Hepatic stellate cell (primary cell): ENCODE data around the gene PRTFDC1.
"Not testable (repeated sequence)": the region's sequence is repeated elsewhere in the genome, so short reads cannot be mapped to it uniquely, and the experiment has no call there.

Experiments used
- DNase-seq: peaks from one replicate; pipeline ENCODE4 v3.0.0; 2011; ENCODE audit warnings: low spot score

Gene PRTFDC1

DNA sequence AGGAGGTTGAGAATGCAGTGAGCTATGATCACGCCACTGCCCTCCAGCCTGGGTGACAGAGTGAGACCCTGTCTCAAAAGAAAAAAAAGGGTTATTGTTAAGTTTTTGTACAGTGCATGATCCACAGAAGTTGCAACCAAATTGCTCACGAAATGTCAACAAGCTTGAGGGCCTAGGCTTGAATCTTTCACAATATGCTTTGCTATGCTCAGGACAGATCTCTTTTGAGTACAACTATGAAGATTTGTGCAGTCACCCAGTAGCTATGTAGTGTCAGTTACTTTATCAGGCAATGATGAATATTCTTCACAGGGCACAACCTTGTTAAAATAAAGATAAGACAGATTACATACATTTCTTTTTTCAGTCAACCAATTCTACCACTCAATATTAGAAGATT lies 109.2 kb downstream of the PRTFDC1 start:
- DNase-seq: no peak

GRCh38 chr10:24842856-24843255 lies 109.5 kb downstream of the PRTFDC1 start:
- no peak for DNase-seq

DNA sequence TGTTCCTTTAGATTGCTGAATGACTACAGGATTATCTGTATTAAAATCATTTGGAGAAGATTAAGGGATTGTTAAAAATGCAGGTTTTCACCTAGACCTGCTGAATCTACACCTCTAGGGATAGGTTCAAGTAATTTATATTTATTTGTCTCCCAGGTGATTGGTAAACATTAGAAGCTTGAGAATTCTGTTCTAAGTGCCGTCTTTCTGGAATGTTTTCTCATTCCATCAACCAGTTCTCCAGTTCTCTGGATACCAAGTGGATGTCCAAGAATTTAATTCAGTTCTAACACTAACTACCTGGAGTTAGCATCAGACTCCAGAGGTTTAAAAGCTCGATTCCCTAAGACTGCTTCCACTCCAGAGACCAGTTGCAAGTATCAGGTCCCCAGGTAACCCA lies 110.9 kb downstream of the PRTFDC1 start:
- no peak for DNase-seq

- no peak for DNase-seq
Observed at GRCh38 chr10:24840784-24841183, 111.6 kb downstream of the PRTFDC1 start.

GRCh38 chr10:24837781-24838180 lies 114.6 kb downstream of the PRTFDC1 start:
- DNase-seq: not testable (repeated sequence)

- DNase-seq: no peak
Observed at GRCh38 chr10:24834869-24835268, 117.5 kb downstream of the PRTFDC1 start.

- DNase-seq: peak; percentile 14
Observed at GRCh38 chr10:24826009-24826408, 126.4 kb downstream of the PRTFDC1 start.

- DNase-seq: peak; percentile 13
Observed at GRCh38 chr10:24825551-24825950, 126.9 kb downstream of the PRTFDC1 start.

GRCh38 chr10:24824536-24824935 lies 127.9 kb downstream of the PRTFDC1 start:
- DNase-seq: no peak

DNA sequence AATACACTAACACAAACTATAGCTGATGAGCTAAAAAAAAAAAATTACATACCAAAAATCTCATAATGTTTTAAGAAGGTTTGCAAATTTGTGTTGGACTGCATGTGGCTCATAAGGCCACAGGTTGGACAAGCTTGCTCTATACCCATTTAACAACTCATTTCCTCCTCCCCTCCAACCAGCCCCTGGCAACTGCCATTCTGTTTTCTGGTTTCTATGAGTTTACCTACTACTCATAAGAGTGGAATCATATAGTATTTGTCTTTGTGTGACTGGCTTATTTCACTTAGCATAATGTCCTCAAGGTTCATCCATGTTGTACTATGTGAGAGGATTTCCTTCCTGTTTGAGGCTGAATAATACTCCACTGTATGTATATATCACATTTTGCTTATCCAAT lies 128.3 kb downstream of the PRTFDC1 start:
- DNase-seq: no peak

- DNase-seq: no peak
Observed at GRCh38 chr10:24822590-24822989, 129.8 kb downstream of the PRTFDC1 start.

- peak; percentile 32 for DNase-seq
Observed at GRCh38 chr10:24821986-24822385, 130.4 kb downstream of the PRTFDC1 start.

GRCh38 chr10:24816868-24817396 lies 135.5 kb downstream of the PRTFDC1 start:
- DNase-seq: no peak

DNA sequence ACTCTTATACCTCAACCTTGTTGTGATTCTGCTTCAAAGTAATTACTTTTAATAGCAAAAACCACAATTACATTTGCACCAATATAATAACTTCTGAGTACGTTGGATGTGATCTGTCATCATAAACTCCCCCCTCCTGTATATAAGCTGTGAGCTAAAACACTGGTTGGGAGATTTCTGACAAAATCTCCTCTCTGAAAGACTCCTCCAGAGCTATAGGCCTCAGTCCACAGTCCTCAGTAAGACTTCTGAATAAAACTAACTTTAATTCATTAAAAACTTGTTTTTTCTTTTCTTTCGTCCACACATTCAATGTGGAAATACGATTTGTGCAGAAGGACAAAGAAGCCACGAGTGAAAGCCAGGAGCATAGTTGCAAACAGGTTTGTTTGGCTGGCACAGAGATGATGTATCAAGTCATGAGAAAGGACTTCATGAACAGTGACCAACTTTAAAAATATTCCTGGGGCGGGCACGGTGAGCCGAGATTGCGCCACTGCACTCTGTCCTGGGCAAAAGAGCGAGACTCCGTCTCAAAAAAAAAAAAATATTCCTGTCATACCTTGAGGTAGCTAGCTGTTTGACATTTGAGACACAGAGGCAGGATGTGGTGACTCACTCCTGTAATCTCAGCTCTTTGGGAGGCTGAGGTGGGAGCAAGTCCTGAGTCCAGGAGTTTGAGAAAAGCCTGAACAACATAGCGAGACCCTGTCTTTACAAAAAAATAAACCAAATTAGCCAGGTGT lies 137.7 kb downstream of the PRTFDC1 start:
- DNase-seq: no peak

- no peak for DNase-seq
Observed at GRCh38 chr10:24813856-24814255, 138.6 kb downstream of the PRTFDC1 start.

GRCh38 chr10:24806262-24806661 lies 146.1 kb downstream of the PRTFDC1 start:
- DNase-seq: no peak

GRCh38 chr10:24804956-24805355 lies 147.4 kb downstream of the PRTFDC1 start:
- no peak for DNase-seq

GRCh38 chr10:24804392-24804791 lies 148.0 kb downstream of the PRTFDC1 start:
- no peak for DNase-seq

GRCh38 chr10:24802378-24802777 lies 150.0 kb downstream of the PRTFDC1 start:
- DNase-seq: no peak

- no peak for DNase-seq
Observed at GRCh38 chr10:24800861-24801260, 151.5 kb downstream of the PRTFDC1 start.
